Prostate gland (tissue), 2 donors: ENCODE data around the gene TRIM37.

ENCODE experiments used
- CTCF ChIP-seq, 4 experiments: fragments of 200-600 bp in 2 of 4; fragments of 450-650 bp in 2 of 4; sonication (generic) in 2 of 4; IDR thresholded peaks; 1 replicate in 3 of 4; 2 replicates in 1 of 4; pipeline ENCODE4 v1.5.1; 2016 to 2019; ENCODE audit warnings: antibody characterized with exemption in 4 of 4, mild to moderate bottlenecking in 2 of 4, moderate library complexity in 2 of 4
- POLR2A ChIP-seq: fragments of 450-650 bp; IDR thresholded peaks from one replicate; pipeline ENCODE4 v1.6.1; 2016; ENCODE audit warnings: antibody characterized with exemption, mild to moderate bottlenecking

GRCh38 chr17:59145571-59146096 lies 39.0 kb upstream of the TRIM37 start:
- TF ChIP-seq CTCF (IDR thresholded peaks at IDR 0.05) = no peak
- TF ChIP-seq POLR2A = no peak
